GM12878 (cell line): ENCODE data around the gene PGA3. TPM values are rescaled to one million over a fixed set of nuclear protein-coding genes. Genes with fewer than 3 reads are reported as not detected.

Experiments used
- ATAC-seq: fragments of 200-7000 bp; cut with Tn5 transposase; 3 replicates; pipeline ENCODE4 v1.9.1; 2020; ENCODE audit warnings: mild to moderate bottlenecking, moderate library complexity
- BruUV-seq: library from RNA; stranded (reverse); fragments of 400-500 nt; replicated peaks from 2 replicates; lab custom pipeline; 2021; lab: Mats Ljungman, UMichigan
- CTCF ChIA-PET: fragments of 300-600 bp; sonication (Branson Sonifier 250); formaldehyde crosslinking; extraction: SDS; loops from one replicate; lab custom pipeline; 2021; ENCODE audit warnings: inconsistent platforms; lab: Yijun Ruan, JAX
- POLR2A ChIA-PET: fragments of 350-600 bp; formaldehyde crosslinking; extraction: SDS; loops from one replicate; lab custom pipeline; 2021; ENCODE audit warnings: inconsistent platforms; lab: Charles Lee
- RAD21 ChIA-PET: fragments of 300-600 bp; sonication (Branson Sonifier 250); formaldehyde crosslinking; loops from one replicate; lab custom pipeline; 2023; ENCODE audit warnings: antibody characterized with exemption; ENCODE audit not compliant: unreplicated experiment; lab: Charles Lee
- SMC1A ChIA-PET: fragments of 300-600 bp; sonication (Branson Sonifier 250); formaldehyde crosslinking; loops from one replicate; lab custom pipeline; 2023; ENCODE audit not compliant: unreplicated experiment, uncharacterized antibody; lab: Charles Lee
- DNase-seq: peaks from one replicate; pipeline ENCODE4 v3.0.0-alpha.2; 2011; ENCODE audit warnings: low read depth, low spot score
- FAIRE-seq: peaks from 3 replicates; lab custom pipeline; 2011; peaks lifted over from hg19 to GRCh38; lab: Jason Lieb, UNC
- H2AFZ ChIP-seq: 2 replicates; pipeline ENCODE4 v1.6.0; 2011; ENCODE audit warnings: low read depth, low read length, control low read depth; ENCODE audit not compliant: control insufficient read depth
- H3K27ac ChIP-seq: 2 replicates; pipeline ENCODE4 v1.5.1; 2011; ENCODE audit warnings: control low read depth; ENCODE audit not compliant: control insufficient read depth, insufficient read depth
- H3K27me3 ChIP-seq, 2 experiments: replicated peaks in 1 of 2; 2 replicates each; pipeline versions ENCODE4 v1.6.0 to v1.6.1; 2011; ENCODE audit warnings: low read length in 1 of 2; ENCODE audit not compliant: control insufficient read depth in 2 of 2, insufficient read depth in 2 of 2
- H3K36me3 ChIP-seq, 2 experiments: 2 replicates each; pipeline ENCODE4 v1.5.1; 2011; ENCODE audit warnings: low read length in 1 of 2; ENCODE audit not compliant: control insufficient read depth in 2 of 2, insufficient read depth in 2 of 2
- H3K4me1 ChIP-seq: 2 replicates; pipeline ENCODE4 v1.6.1; 2011; ENCODE audit warnings: mild to moderate bottlenecking, low read length, moderate library complexity, mixed read lengths; ENCODE audit not compliant: control insufficient read depth, insufficient read depth
- H3K4me2 ChIP-seq: 2 replicates; pipeline ENCODE4 v1.6.0; 2011; ENCODE audit warnings: control low read depth; ENCODE audit not compliant: control insufficient read depth, insufficient read depth
- H3K4me3 ChIP-seq: fragments of 200-600 bp; sonication (generic); 2 replicates; pipeline ENCODE4 v1.5.1; 2016
- H3K79me2 ChIP-seq: 2 replicates; pipeline ENCODE4 v1.6.0; 2011; ENCODE audit warnings: low read length; ENCODE audit not compliant: control insufficient read depth, insufficient read depth
- H3K9ac ChIP-seq: 2 replicates; pipeline ENCODE4 v1.8.0; 2011; ENCODE audit warnings: low read length, control low read depth, mixed read lengths; ENCODE audit not compliant: control insufficient read depth, insufficient read depth
- H3K9me3 ChIP-seq: replicated peaks from 3 replicates; pipeline ENCODE4 v1.5.1; 2011; ENCODE audit warnings: mild to moderate bottlenecking, low read length; ENCODE audit not compliant: control insufficient read depth, insufficient read depth
- H4K20me1 ChIP-seq: 2 replicates; pipeline ENCODE4 v1.6.0; 2011; ENCODE audit not compliant: control insufficient read depth, insufficient read depth
- MTA3 ChIP-seq: IDR thresholded peaks from 2 replicates; pipeline ENCODE4 v1.6.1; 2012; ENCODE audit warnings: low read length, inconsistent platforms, borderline replicate concordance
- NRF1 ChIP-seq: conservative IDR thresholded peaks from 2 replicates; pipeline ENCODE4 v1.6.1; 2011; ENCODE audit warnings: mild to moderate bottlenecking, low read depth, low read length, improper control_type of control experiment
- STAT3 ChIP-seq: IDR thresholded peaks from 2 replicates; pipeline ENCODE4 v1.6.1; 2011; ENCODE audit warnings: low read depth, low read length, improper control_type of control experiment
- WGBS: methylation state at CpG from one replicate; pipeline ENCODE4 v1.1.6; 2016; ENCODE audit warnings: low lambda C conversion rate; ENCODE audit not compliant: insufficient replicate concordance, insufficient coverage; ENCODE audit errors: missing lambda C conversion rate; 5-methylcytosine and 5-hydroxymethylcytosine counted together
- in situ Hi-C: fragments of 300-500 bp; cut with MboI; formaldehyde crosslinking; loops from 9 replicates; pipeline ENCODE4 v1.14.3; 2018; ENCODE audit warnings: mixed read lengths
- intact Hi-C: fragments of 100-400 bp; cut with micrococcal nuclease; formaldehyde crosslinking; loops from one replicate; pipeline ENCODE4 v1.14.2; 2022; ENCODE audit not compliant: unreplicated experiment
- polyA plus RNA-seq, 11 experiments: library from polyadenylated mRNA; depleted of rRNA in 4 of 11; unstranded in 6 of 11; stranded (reverse) in 5 of 11; fragments of >200 nt; fragmentation: Nextera tagmentation in 4 of 11; fragmentation: Illumina TruSeq in 1 of 11; extraction: Ambion mirVana in 4 of 11; extraction: Trizol in 1 of 11; gene quantifications; 1 replicate in 1 of 11; 2 replicates in 10 of 11; pipeline versions ENCODE4 v1.2.1 to v1.2.3, GENCODE V29; 2011 to 2016; ENCODE audit warnings: inconsistent platforms in 2 of 11, missing spikeins in 2 of 11, low read depth in 1 of 11
- total RNA-seq, 4 experiments: library from RNA; depleted of rRNA in 3 of 4; stranded (reverse); fragments of >200 nt in 3 of 4; fragmentation: Illumina TruSeq in 1 of 4; extraction: Trizol in 1 of 4; gene quantifications; 2 replicates each; pipeline versions ENCODE4 v1.2.1 to v1.2.3, GENCODE V29; 2013 to 2021
- TF ChIP-seq, protein P1 (sequence below): IDR thresholded peaks from 2 replicates; pipeline ENCODE4 v1.6.1; 2011; ENCODE audit warnings: low read depth, mild to moderate bottlenecking, low read length, moderate library complexity, borderline replicate concordance; ENCODE audit errors: extremely low read depth
- TF ChIP-seq, protein P2 (sequence below): fragments of 450-650 bp; IDR thresholded peaks from 2 replicates; pipeline ENCODE4 v1.6.1; 2018; ENCODE audit warnings: borderline replicate concordance, mild to moderate bottlenecking; ENCODE audit not compliant: partially characterized antibody
- TF ChIP-seq, protein P3 (sequence below): fragments of 150-350 bp; IDR thresholded peaks from 2 replicates; pipeline ENCODE4 v1.6.1; 2016; ENCODE audit warnings: low read depth, low read length
- TF ChIP-seq, protein P4 (sequence below): fragments of 450-650 bp; IDR thresholded peaks from 2 replicates; pipeline ENCODE4 v1.6.1; 2017; ENCODE audit warnings: mild to moderate bottlenecking, moderate library complexity
- TF ChIP-seq, protein P5 (sequence below): fragments of 450-650 bp; IDR thresholded peaks from 2 replicates; pipeline ENCODE4 v1.6.1; 2017; ENCODE audit warnings: mild to moderate bottlenecking, moderate library complexity

PGA3 gene
- total and polyA plus RNA-seq, 10 of the 15 experiments (the other 5 are each of a cell fraction or from before 2014, with no cell fraction given), result not detected

DNA sequence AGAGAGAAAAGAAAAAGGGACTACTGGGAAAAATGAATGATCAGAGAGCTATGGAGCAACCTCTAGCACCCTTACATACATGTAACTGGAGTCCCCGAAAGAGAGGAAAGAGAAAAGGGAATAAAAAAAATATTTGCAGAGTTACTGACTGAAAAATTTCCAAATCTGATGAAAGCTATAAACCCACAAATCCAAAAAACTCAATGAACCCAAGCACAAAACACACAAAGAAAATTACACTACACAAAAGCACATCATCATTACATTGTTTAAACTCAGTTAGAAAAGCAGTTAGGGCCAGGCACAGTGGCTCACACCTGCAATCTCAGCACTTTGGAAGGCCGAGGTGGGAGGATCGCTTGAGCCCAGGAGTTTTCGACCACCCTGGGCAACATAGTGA, 48.8 kb upstream of the PGA3 start:
- Histone ChIP-seq H2AFZ (no peak overlapping the region), H3K36me3 (no peaks in the 10 kb centered on the region), H3K9me3 (peaks cover 12% of the 10 kb centered on the region; the same call in 2 of the 3 replicates), H3K27me3 (no peaks in the 10 kb centered on the region), H3K9ac (no peak overlapping the region), H3K79me2 (peaks cover 26% of the 10 kb centered on the region), H4K20me1 (no peaks in the 10 kb centered on the region), H3K27ac (no peak overlapping the region), H3K4me2 (no peak overlapping the region), H3K4me1 (peaks cover 9% of the 10 kb centered on the region), H3K4me3 (no peak overlapping the region)
- SMC1A ChIA-PET, result interaction anchor here (1.0 to 1.4 kb wide), 3 partner anchors 10 to 26 kb away, joined by 3 to 4 read pairs (median 3); no protein-coding TSS in a partner anchor
- CTCF ChIA-PET, result interaction anchor here (1.0 kb wide), 2 partner anchors 185 to 323 kb away, joined by 3 read pairs; no protein-coding TSS in a partner anchor
- RAD21 ChIA-PET, result interaction anchor here (1.3 kb wide), 1 partner anchor 241 kb away, joined by 4 read pairs; the partner anchor contains the start of gene TMEM109
- in situ Hi-C loops (no loop called here), intact Hi-C loops (no loop called here)
- POLR2A ChIA-PET, result no interaction called here
- 96% methylated on average over 4 of the region's 4 CpGs for WGBS
- FAIRE-seq, result no peak
- DNase-seq, result no peak
- ATAC-seq, result no peak
- BruUV-seq, result no TSS peak
- TF ChIP-seq NRF1, result no peak
- TF ChIP-seq MTA3, result no peak
- TF ChIP-seq, protein P1, sequence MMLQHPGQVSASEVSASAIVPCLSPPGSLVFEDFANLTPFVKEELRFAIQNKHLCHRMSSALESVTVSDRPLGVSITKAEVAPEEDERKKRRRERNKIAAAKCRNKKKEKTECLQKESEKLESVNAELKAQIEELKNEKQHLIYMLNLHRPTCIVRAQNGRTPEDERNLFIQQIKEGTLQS, result no peak
- TF ChIP-seq, protein P2, sequence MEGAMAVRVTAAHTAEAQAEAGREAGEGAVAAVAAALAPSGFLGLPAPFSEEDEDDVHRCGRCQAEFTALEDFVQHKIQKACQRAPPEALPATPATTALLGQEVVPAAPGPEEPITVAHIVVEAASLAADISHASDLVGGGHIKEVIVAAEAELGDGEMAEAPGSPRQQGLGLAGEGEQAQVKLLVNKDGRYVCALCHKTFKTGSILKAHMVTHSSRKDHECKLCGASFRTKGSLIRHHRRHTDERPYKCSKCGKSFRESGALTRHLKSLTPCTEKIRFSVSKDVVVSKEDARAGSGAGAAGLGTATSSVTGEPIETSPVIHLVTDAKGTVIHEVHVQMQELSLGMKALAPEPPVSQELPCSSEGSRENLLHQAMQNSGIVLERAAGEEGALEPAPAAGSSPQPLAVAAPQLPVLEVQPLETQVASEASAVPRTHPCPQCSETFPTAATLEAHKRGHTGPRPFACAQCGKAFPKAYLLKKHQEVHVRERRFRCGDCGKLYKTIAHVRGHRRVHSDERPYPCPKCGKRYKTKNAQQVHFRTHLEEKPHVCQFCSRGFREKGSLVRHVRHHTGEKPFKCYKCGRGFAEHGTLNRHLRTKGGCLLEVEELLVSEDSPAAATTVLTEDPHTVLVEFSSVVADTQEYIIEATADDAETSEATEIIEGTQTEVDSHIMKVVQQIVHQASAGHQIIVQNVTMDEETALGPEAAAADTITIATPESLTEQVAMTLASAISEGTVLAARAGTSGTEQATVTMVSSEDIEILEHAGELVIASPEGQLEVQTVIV, result no peak
- TF ChIP-seq, protein P3, sequence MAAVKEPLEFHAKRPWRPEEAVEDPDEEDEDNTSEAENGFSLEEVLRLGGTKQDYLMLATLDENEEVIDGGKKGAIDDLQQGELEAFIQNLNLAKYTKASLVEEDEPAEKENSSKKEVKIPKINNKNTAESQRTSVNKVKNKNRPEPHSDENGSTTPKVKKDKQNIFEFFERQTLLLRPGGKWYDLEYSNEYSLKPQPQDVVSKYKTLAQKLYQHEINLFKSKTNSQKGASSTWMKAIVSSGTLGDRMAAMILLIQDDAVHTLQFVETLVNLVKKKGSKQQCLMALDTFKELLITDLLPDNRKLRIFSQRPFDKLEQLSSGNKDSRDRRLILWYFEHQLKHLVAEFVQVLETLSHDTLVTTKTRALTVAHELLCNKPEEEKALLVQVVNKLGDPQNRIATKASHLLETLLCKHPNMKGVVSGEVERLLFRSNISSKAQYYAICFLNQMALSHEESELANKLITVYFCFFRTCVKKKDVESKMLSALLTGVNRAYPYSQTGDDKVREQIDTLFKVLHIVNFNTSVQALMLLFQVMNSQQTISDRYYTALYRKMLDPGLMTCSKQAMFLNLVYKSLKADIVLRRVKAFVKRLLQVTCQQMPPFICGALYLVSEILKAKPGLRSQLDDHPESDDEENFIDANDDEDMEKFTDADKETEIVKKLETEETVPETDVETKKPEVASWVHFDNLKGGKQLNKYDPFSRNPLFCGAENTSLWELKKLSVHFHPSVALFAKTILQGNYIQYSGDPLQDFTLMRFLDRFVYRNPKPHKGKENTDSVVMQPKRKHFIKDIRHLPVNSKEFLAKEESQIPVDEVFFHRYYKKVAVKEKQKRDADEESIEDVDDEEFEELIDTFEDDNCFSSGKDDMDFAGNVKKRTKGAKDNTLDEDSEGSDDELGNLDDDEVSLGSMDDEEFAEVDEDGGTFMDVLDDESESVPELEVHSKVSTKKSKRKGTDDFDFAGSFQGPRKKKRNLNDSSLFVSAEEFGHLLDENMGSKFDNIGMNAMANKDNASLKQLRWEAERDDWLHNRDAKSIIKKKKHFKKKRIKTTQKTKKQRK, result no peak
- TF ChIP-seq STAT3, result no peak
- TF ChIP-seq, protein P4, sequence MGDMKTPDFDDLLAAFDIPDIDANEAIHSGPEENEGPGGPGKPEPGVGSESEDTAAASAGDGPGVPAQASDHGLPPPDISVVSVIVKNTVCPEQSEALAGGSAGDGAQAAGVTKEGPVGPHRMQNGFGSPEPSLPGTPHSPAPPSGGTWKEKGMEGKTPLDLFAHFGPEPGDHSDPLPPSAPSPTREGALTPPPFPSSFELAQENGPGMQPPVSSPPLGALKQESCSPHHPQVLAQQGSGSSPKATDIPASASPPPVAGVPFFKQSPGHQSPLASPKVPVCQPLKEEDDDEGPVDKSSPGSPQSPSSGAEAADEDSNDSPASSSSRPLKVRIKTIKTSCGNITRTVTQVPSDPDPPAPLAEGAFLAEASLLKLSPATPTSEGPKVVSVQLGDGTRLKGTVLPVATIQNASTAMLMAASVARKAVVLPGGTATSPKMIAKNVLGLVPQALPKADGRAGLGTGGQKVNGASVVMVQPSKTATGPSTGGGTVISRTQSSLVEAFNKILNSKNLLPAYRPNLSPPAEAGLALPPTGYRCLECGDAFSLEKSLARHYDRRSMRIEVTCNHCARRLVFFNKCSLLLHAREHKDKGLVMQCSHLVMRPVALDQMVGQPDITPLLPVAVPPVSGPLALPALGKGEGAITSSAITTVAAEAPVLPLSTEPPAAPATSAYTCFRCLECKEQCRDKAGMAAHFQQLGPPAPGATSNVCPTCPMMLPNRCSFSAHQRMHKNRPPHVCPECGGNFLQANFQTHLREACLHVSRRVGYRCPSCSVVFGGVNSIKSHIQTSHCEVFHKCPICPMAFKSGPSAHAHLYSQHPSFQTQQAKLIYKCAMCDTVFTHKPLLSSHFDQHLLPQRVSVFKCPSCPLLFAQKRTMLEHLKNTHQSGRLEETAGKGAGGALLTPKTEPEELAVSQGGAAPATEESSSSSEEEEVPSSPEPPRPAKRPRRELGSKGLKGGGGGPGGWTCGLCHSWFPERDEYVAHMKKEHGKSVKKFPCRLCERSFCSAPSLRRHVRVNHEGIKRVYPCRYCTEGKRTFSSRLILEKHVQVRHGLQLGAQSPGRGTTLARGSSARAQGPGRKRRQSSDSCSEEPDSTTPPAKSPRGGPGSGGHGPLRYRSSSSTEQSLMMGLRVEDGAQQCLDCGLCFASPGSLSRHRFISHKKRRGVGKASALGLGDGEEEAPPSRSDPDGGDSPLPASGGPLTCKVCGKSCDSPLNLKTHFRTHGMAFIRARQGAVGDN, result no peak
- TF ChIP-seq, protein P5, sequence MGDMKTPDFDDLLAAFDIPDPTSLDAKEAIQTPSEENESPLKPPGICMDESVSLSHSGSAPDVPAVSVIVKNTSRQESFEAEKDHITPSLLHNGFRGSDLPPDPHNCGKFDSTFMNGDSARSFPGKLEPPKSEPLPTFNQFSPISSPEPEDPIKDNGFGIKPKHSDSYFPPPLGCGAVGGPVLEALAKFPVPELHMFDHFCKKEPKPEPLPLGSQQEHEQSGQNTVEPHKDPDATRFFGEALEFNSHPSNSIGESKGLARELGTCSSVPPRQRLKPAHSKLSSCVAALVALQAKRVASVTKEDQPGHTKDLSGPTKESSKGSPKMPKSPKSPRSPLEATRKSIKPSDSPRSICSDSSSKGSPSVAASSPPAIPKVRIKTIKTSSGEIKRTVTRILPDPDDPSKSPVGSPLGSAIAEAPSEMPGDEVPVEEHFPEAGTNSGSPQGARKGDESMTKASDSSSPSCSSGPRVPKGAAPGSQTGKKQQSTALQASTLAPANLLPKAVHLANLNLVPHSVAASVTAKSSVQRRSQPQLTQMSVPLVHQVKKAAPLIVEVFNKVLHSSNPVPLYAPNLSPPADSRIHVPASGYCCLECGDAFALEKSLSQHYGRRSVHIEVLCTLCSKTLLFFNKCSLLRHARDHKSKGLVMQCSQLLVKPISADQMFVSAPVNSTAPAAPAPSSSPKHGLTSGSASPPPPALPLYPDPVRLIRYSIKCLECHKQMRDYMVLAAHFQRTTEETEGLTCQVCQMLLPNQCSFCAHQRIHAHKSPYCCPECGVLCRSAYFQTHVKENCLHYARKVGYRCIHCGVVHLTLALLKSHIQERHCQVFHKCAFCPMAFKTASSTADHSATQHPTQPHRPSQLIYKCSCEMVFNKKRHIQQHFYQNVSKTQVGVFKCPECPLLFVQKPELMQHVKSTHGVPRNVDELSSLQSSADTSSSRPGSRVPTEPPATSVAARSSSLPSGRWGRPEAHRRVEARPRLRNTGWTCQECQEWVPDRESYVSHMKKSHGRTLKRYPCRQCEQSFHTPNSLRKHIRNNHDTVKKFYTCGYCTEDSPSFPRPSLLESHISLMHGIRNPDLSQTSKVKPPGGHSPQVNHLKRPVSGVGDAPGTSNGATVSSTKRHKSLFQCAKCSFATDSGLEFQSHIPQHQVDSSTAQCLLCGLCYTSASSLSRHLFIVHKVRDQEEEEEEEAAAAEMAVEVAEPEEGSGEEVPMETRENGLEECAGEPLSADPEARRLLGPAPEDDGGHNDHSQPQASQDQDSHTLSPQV, result no peak
